Uterus (tissue), 4 donors: ENCODE results near the gene RBBP8. TPM values are rescaled to one million over a fixed set of nuclear protein-coding genes. Genes with fewer than 3 reads are reported as not detected.
"Not testable (repeated sequence)": the region's sequence is repeated elsewhere in the genome, so short reads cannot be mapped to it uniquely, and the experiment has no call there.

Experiments
- DNase-seq, 2 donors: peaks; one replicate each; pipeline ENCODE4 v3.0.0-alpha.2; 2019 to 2020
- H3K27ac ChIP-seq, 2 donors: fragments of 200-600 bp; sonication (generic); 1 replicate in 1 of 2; 2 replicates in 1 of 2; pipeline ENCODE4 v1.5.1; 2016 to 2018
- H3K27me3 ChIP-seq, 2 donors: fragments of 200-600 bp; sonication (generic); one replicate each; pipeline ENCODE4 v1.5.1; 2018 to 2019; ENCODE audit warnings: control low read depth in 1 of 2
- H3K36me3 ChIP-seq, 2 donors: fragments of 200-600 bp; sonication (generic); one replicate each; pipeline ENCODE4 v1.5.1; 2019; ENCODE audit warnings: control low read depth in 1 of 2
- H3K4me1 ChIP-seq, 2 donors: fragments of 200-600 bp; sonication (generic); one replicate each; pipeline ENCODE4 v1.5.1; 2018 to 2019; ENCODE audit warnings: control low read depth in 1 of 2
- H3K4me3 ChIP-seq, 2 donors: fragments of 200-600 bp; sonication (generic); 1 replicate in 1 of 2; 2 replicates in 1 of 2; pipeline ENCODE4 v1.5.1; 2018 to 2019; ENCODE audit warnings: mild to moderate bottlenecking in 1 of 2
- H3K9me3 ChIP-seq, 2 donors: fragments of 200-600 bp; sonication (generic); one replicate each; pipeline ENCODE4 v1.5.1; 2019; ENCODE audit warnings: control low read depth in 1 of 2
- POLR2A ChIP-seq, 2 donors: fragments of 450-650 bp; IDR thresholded peaks; one replicate each; pipeline ENCODE4 v1.6.1; 2016; ENCODE audit warnings: antibody characterized with exemption in 2 of 2, mild to moderate bottlenecking in 1 of 2, moderate library complexity in 1 of 2
- intact Hi-C: fragments of 100-400 bp; cut with DNase I; formaldehyde crosslinking; loops from one replicate; pipeline ENCODE4 v1.15.1; 2023; ENCODE audit warnings: low total_unique reads
- total RNA-seq, 4 donors: library from RNA; depleted of rRNA in 3 of 4; stranded (reverse); fragments of >200 nt in 3 of 4; gene quantifications; one replicate each; pipeline versions ENCODE4 v1.1.0 to v1.2.4, GENCODE V29; 2014 to 2023
- TF ChIP-seq, protein P1 (sequence below), 4 experiments: fragments of 200-600 bp in 2 of 4; fragments of 450-650 bp in 2 of 4; sonication (generic) in 2 of 4; IDR thresholded peaks; one replicate each; pipeline ENCODE4 v1.5.1; 2016 to 2019; ENCODE audit warnings: antibody characterized with exemption in 4 of 4, mild to moderate bottlenecking in 2 of 4, moderate library complexity in 1 of 4
- donor health status: DM: yes; HTN: yes; CAD: no.

RBBP8 gene
- total RNA-seq = 10 to 100 TPM; 34.8 to 43.5 (median 43.3) TPM

DNA sequence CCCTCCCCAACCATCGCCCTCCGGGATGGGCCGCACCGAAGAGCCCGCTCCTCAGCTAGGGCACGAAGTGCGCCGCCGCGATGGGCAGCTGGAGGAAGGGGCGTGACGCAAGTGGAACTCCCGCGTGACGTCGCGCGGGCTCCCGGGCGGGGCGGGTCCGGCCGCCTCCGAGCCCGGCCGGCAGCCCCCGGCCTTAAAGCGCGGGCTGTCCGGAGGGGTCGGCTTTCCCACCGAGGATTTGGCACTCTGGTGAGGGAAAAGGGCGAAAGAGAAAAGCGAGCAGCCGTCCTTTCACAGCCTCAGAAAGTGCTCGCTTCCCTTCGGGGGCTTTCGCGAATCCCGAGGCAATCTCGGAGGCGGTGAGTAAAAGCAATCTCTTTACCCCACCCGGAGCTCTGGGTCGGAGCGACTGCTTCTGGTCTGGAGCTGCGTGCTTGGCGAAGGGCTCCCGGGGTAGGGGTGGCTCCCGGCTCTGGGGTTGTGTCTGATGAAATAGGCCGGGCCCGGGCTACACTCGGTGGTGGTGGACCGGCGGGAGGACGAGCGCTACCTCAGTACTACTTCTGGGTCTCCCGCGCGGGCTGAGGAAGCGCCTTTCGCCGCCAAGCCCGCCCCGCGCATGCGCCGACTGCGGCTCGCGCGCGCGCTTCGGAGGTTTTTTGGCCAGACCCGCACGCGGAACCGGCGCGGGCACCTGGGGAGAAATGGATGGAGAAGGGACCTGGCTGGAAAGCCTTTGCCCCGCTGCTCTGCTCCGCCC, at the start of gene RBBP8:
TSS of gene RBBP8 (plus strand) at position 123 of the 760 bp plus-strand sequence. CDS start 3,524 bp downstream, outside the sequence.
- intact Hi-C loops = no loop called here
- H3K36me3 ChIP-seq = no peaks in the 10 kb centered on the region
- no peaks in the 10 kb centered on the region for H3K27me3 ChIP-seq
- no peaks in the 10 kb centered on the region for H3K9me3 ChIP-seq
- H3K27ac ChIP-seq = peak within 1 kb of the TSS; percentile 99
- TF ChIP-seq, protein P1, sequence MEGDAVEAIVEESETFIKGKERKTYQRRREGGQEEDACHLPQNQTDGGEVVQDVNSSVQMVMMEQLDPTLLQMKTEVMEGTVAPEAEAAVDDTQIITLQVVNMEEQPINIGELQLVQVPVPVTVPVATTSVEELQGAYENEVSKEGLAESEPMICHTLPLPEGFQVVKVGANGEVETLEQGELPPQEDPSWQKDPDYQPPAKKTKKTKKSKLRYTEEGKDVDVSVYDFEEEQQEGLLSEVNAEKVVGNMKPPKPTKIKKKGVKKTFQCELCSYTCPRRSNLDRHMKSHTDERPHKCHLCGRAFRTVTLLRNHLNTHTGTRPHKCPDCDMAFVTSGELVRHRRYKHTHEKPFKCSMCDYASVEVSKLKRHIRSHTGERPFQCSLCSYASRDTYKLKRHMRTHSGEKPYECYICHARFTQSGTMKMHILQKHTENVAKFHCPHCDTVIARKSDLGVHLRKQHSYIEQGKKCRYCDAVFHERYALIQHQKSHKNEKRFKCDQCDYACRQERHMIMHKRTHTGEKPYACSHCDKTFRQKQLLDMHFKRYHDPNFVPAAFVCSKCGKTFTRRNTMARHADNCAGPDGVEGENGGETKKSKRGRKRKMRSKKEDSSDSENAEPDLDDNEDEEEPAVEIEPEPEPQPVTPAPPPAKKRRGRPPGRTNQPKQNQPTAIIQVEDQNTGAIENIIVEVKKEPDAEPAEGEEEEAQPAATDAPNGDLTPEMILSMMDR (IDR thresholded peaks at IDR 0.05) = peak in 1 of 4 experiments; percentile 29
- TF ChIP-seq POLR2A (IDR thresholded peaks at IDR 0.05) = peak; percentile 79 to 84
- no peaks in the 10 kb centered on the region for H3K4me1 ChIP-seq
- peak within 1 kb of the TSS; percentile 82 to 95 for H3K4me3 ChIP-seq
- peak; percentile 80 to 84 for DNase-seq

- TF ChIP-seq, protein P1 (IDR thresholded peaks at IDR 0.05) = no peak
- no peak for TF ChIP-seq POLR2A (IDR thresholded peaks at IDR 0.05)
- Histone ChIP-seq H3K4me1 (no peaks in the 10 kb centered on the region), H3K27ac (peak overlapping the region in 1 of 2 donors; percentile 10), H3K36me3 (no peaks in the 10 kb centered on the region), H3K4me3 (no peak overlapping the region), H3K27me3 (no peaks in the 10 kb centered on the region), H3K9me3 (no peaks in the 10 kb centered on the region)
- no peak for DNase-seq
- intact Hi-C loops = no loop called here
Observed at GRCh38 chr18:22883827-22884226, 49.3 kb upstream of the RBBP8 start.

- H3K9me3 ChIP-seq, DNase-seq, H3K4me3 ChIP-seq, intact Hi-C loops, H3K27me3 ChIP-seq, H3K36me3 ChIP-seq, H3K4me1 ChIP-seq, H3K27ac ChIP-seq: not testable (repeated sequence)
Observed at GRCh38 chr18:22885694-22886093, 47.4 kb upstream of the RBBP8 start.

DNA sequence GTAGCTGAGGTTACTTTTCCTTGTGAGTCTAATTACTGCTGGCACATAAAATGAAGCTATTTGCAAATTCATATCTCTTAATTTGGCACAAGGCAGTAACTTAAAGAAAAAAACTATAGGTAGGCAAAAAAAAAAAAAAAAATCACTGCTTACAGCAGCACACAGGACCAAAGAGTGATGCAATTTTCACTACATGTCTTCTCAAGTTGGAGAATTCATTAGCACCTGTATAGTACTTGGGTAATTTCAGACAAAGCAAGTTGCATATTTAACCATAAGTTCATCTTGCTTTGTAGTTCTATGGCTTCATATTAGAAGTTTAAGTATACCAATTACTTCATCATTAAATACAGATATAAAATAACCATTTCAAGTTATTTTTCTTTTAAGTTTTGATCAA, 33.7 kb upstream of the RBBP8 start:
- Histone ChIP-seq H3K4me3 (no peak overlapping the region), H3K27ac (no peak overlapping the region), H3K36me3 (no peaks in the 10 kb centered on the region), H3K27me3 (no peaks in the 10 kb centered on the region), H3K4me1 (no peaks in the 10 kb centered on the region), H3K9me3 (no peaks in the 10 kb centered on the region)
- DNase-seq = no peak
- intact Hi-C loops = no loop called here
- TF ChIP-seq POLR2A (IDR thresholded peaks at IDR 0.05) = no peak
- TF ChIP-seq, protein P1 (IDR thresholded peaks at IDR 0.05) = no peak

DNA sequence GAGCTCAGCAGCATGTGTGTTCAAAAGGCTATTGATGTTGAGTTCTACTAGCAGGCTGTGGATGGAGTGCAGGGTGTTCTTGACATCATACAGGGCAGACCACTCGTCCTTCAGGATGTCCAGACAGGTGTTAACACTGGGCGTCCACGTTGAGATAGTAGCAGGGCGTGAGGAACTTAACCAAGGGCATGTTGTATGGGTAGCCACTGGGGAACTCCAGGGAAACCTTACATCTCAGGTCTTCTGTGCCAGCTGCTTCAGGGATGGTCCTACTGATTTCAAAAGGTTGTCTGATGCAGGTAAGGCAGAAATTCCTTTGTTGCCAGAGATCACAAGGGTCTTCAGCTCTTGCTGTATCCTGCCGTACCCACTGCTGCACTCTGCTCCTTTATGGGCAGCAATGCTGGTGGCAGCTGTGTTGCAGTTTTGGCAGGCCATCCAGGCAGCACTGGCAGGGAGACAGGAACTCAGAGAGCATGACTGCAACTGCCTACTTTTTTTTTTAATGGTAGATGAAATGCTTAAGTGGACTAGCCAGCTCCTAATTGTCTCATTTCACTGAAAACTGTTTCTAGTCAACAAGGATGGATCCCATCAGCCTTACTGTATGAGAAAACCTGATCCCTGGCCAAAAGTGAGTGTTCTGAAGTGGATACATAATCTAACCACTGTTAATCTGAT, 32.4 kb upstream of the RBBP8 start:
- H3K9me3 ChIP-seq = no peaks in the 10 kb centered on the region
- no peak overlapping the region for H3K4me3 ChIP-seq
- no peaks in the 10 kb centered on the region for H3K27me3 ChIP-seq
- no peaks in the 10 kb centered on the region for H3K4me1 ChIP-seq
- H3K36me3 ChIP-seq = no peaks in the 10 kb centered on the region
- peak in 1 of 2 donors; percentile 18 for DNase-seq
- intact Hi-C loops = no loop called here
- no peak overlapping the region for H3K27ac ChIP-seq
- TF ChIP-seq, protein P1 (IDR thresholded peaks at IDR 0.05) = no peak
- TF ChIP-seq POLR2A (IDR thresholded peaks at IDR 0.05) = no peak
